A549 (cell line): ENCODE measurements around the gene CNTN5. TPM values are rescaled to one million over a fixed set of nuclear protein-coding genes. Genes with fewer than 3 reads are reported as not detected.

Experiments
- ATAC-seq, 2 experiments: fragments of 200-7000 bp in 1 of 2; fragments of >200 bp in 1 of 2; cut with Nextera tagmentation in 1 of 2; cut with Tn5 transposase in 1 of 2; 3 replicates each; pipeline versions ENCODE4 v1.8.0 to v1.9.1; 2018 to 2020; ENCODE audit warnings: mild to moderate bottlenecking in 1 of 2, moderate library complexity in 1 of 2
- CTCF ChIA-PET: fragments of 300-600 bp; sonication (Branson Sonifier 250); formaldehyde crosslinking; extraction: SDS; loops from one replicate; lab custom pipeline; 2021; ENCODE audit warnings: antibody characterized with exemption, inconsistent platforms; lab: Yijun Ruan, JAX
- POLR2A ChIA-PET: fragments of 350-600 bp; formaldehyde crosslinking; extraction: SDS; loops from one replicate; lab custom pipeline; 2021; ENCODE audit warnings: antibody characterized with exemption, inconsistent platforms; lab: Yijun Ruan, JAX
- DNase-seq, 2 experiments: peaks; one replicate each; pipeline versions ENCODE4 v3.0.0 to v3.0.0-alpha.2; 2011 to 2016; ENCODE audit warnings: low read depth in 1 of 2, low spot score in 1 of 2
- FAIRE-seq: peaks from 2 replicates; lab custom pipeline; 2011; peaks lifted over from hg19 to GRCh38; lab: Jason Lieb, UNC
- H3K27ac ChIP-seq, 2 experiments: fragments of >200 bp; sonication (Bioruptor Twin); formaldehyde crosslinking; 3 replicates each; pipeline ENCODE4 v1.5.1; 2016 to 2017
- H3K4me1 ChIP-seq: fragments of >200 bp; sonication (Bioruptor Twin); formaldehyde crosslinking; 3 replicates; pipeline ENCODE4 v1.6.1; 2016
- H3K4me2 ChIP-seq: fragments of >200 bp; sonication (Bioruptor Twin); formaldehyde crosslinking; 3 replicates; pipeline ENCODE4 v1.6.1; 2016
- H3K4me3 ChIP-seq: fragments of >200 bp; sonication (Bioruptor Twin); formaldehyde crosslinking; 3 replicates; pipeline ENCODE4 v1.5.1; 2016
- H3K9me3 ChIP-seq: fragments of >200 bp; sonication (Bioruptor Twin); formaldehyde crosslinking; 3 replicates; pipeline ENCODE4 v1.6.1; 2016
- ATOH8 ChIP-seq: fragments of 250-450 bp; sonication (Bioruptor Pico); IDR thresholded peaks from 2 replicates; pipeline ENCODE4 v1.5.0; 2020; ENCODE audit warnings: low read depth, mild to moderate bottlenecking, moderate library complexity
- BCL3 ChIP-seq: fragments of >200 bp; sonication (Bioruptor Twin); formaldehyde crosslinking; IDR thresholded peaks from 3 replicates; pipeline ENCODE4 v1.6.1; 2016
- E2F6 ChIP-seq: IDR thresholded peaks from 2 replicates; pipeline ENCODE4 v1.6.1; 2012; ENCODE audit warnings: low read depth, borderline replicate concordance
- ELK1 ChIP-seq: fragments of 150-350 bp; IDR thresholded peaks from 2 replicates; pipeline ENCODE4 v1.6.1; 2014; ENCODE audit warnings: low read depth, mild to moderate bottlenecking, low read length
- GATA3 ChIP-seq: IDR thresholded peaks from 2 replicates; pipeline ENCODE4 v1.6.1; 2012; ENCODE audit warnings: borderline replicate concordance
- HDAC2 ChIP-seq: fragments of 200-600 bp; sonication (generic); IDR thresholded peaks from 2 replicates; pipeline ENCODE4 v1.6.1; 2016
- HES2 ChIP-seq: fragments of >200 bp; sonication (Bioruptor Twin); formaldehyde crosslinking; IDR thresholded peaks from 2 replicates; pipeline ENCODE4 v1.6.1; 2016
- HMGXB4 ChIP-seq: fragments of 250-450 bp; sonication (Bioruptor Pico); IDR thresholded peaks from 2 replicates; pipeline ENCODE4 v1.5.0; 2021; ENCODE audit warnings: mild to moderate bottlenecking, moderate library complexity, borderline replicate concordance
- HOXB13 ChIP-seq: fragments of 250-450 bp; sonication (Bioruptor Pico); IDR thresholded peaks from 2 replicates; pipeline ENCODE4 v1.5.0; 2020; ENCODE audit warnings: low read depth, mild to moderate bottlenecking, moderate library complexity
- JUN ChIP-seq, 2 experiments: fragments of >200 bp; sonication (Bioruptor Twin); formaldehyde crosslinking; IDR thresholded peaks; 2 replicates in 1 of 2; 3 replicates in 1 of 2; pipeline ENCODE4 v1.6.1; 2016 to 2017
- MAX ChIP-seq: IDR thresholded peaks from 2 replicates; pipeline ENCODE4 v1.6.1; 2012
- MYC ChIP-seq: IDR thresholded peaks from 2 replicates; pipeline ENCODE4 v1.6.1; 2012; ENCODE audit warnings: mild to moderate bottlenecking, inconsistent platforms, low read length, improper control_type of control experiment, borderline replicate concordance
- NPAS2 ChIP-seq: fragments of 250-450 bp; sonication (Bioruptor Pico); IDR thresholded peaks from 2 replicates; pipeline ENCODE4 v1.8.0; 2022; ENCODE audit warnings: mild to moderate bottlenecking, moderate library complexity, borderline replicate concordance
- NR3C1 ChIP-seq: fragments of >200 bp; sonication (Bioruptor Twin); formaldehyde crosslinking; IDR thresholded peaks from 3 replicates; pipeline ENCODE4 v1.6.1; 2017
- RFX5 ChIP-seq: fragments of 450-650 bp; IDR thresholded peaks from 2 replicates; pipeline ENCODE4 v1.7.1; 2014; ENCODE audit warnings: antibody characterized with exemption, mild to moderate bottlenecking, moderate library complexity
- TFCP2L1 ChIP-seq: fragments of 250-450 bp; sonication (Bioruptor Pico); IDR thresholded peaks from 2 replicates; pipeline ENCODE4 v1.5.0; 2021; ENCODE audit warnings: mild to moderate bottlenecking
- ZC3H11A ChIP-seq: fragments of 450-650 bp; IDR thresholded peaks from 2 replicates; pipeline ENCODE4 v1.6.1; 2014; ENCODE audit warnings: antibody characterized with exemption, mild to moderate bottlenecking
- ZNF302 ChIP-seq: fragments of 250-450 bp; sonication (Bioruptor Pico); IDR thresholded peaks from 2 replicates; pipeline ENCODE4 v1.9.0; 2021; ENCODE audit warnings: inconsistent platforms, mild to moderate bottlenecking, moderate library complexity
- WGBS: methylation state at CpG from one replicate; pipeline ENCODE4 v1.1.6; 2017; ENCODE audit errors: missing lambda C conversion rate; 5-methylcytosine and 5-hydroxymethylcytosine counted together
- polyA plus RNA-seq, 4 experiments: library from polyadenylated mRNA; depleted of rRNA in 3 of 4; stranded (reverse); fragments of >200 nt; fragmentation: RNase III in 1 of 4; extraction: RNeasy Plus Mini Kit Qiagen cat#74134 plus additional on column Dnase treatment in 1 of 4; gene quantifications; 2 replicates in 3 of 4; 3 replicates in 1 of 4; pipeline ENCODE4 v1.2.3, GENCODE V29; 2011 to 2017

Gene CNTN5
- polyA plus RNA-seq, 2 of the 4 experiments (the other 2 are of a cell fraction) = 0.08 TPM; not detected in 1

GRCh38 chr11:100182927-100183326, 1162.2 kb downstream of the CNTN5 start:
- DNase-seq = no peak
- 18% methylated on average over 2 of the region's 2 CpGs for WGBS
- no peaks in the 10 kb centered on the region for H3K4me1 ChIP-seq
- FAIRE-seq = no peak
- H3K4me3 ChIP-seq = no peak overlapping the region
- CTCF ChIA-PET = interaction anchor here (0.6 kb wide), 1 partner anchor 897 kb away, joined by 3 read pairs; no protein-coding TSS in a partner anchor
- POLR2A ChIA-PET = no interaction called here
- TF ChIP-seq ZC3H11A = no peak
- no peak for TF ChIP-seq ZNF302 (CRISPR knock-in tag)
- TF ChIP-seq ELK1 = no peak
- no peak for TF ChIP-seq HOXB13
- no peak for TF ChIP-seq GATA3
- TF ChIP-seq MAX = no peak
- no peak for TF ChIP-seq NPAS2 (CRISPR knock-in tag)
- no peak for TF ChIP-seq HES2
- TF ChIP-seq BCL3 = no peak
- TF ChIP-seq ATOH8 (CRISPR knock-in tag) = no peak
- no peak for TF ChIP-seq MYC
- TF ChIP-seq JUN (IDR thresholded peaks at IDR 0.05) = no peak
- no peak for TF ChIP-seq RFX5
- TF ChIP-seq, all 56 proteins: peak for 0
- no peak overlapping the region for H3K27ac ChIP-seq
- no peaks in the 10 kb centered on the region for H3K9me3 ChIP-seq
- no peak overlapping the region for H3K4me2 ChIP-seq
- no peak for ATAC-seq

- ChIA-PET CTCF (no interaction called here), POLR2A (no interaction called here)
- DNase-seq (no peak), ATAC-seq (no peak), FAIRE-seq (no peak)
- no peak overlapping the region for H3K4me2 ChIP-seq
- H3K27ac ChIP-seq = no peak overlapping the region
- no peaks in the 10 kb centered on the region for H3K9me3 ChIP-seq
- no peaks in the 10 kb centered on the region for H3K4me1 ChIP-seq
- TF ChIP-seq HMGXB4 (CRISPR knock-in tag) (no peak), NR3C1 (no peak), ATOH8 (CRISPR knock-in tag) (no peak), TFCP2L1 (CRISPR knock-in tag) (no peak), HDAC2 (no peak), E2F6 (no peak)
- no peak overlapping the region for H3K4me3 ChIP-seq
- WGBS = 32% methylated on average over 5 of the region's 5 CpGs
Observed at GRCh38 chr11:100185588-100185987, 1164.8 kb downstream of the CNTN5 start.
